GM19452 (cell line): Measurements from ENCODE around the gene TMEM174.

ENCODE experiments used
- ATAC-seq: cut with Tn5 transposase; IDR thresholded peaks from one replicate; pipeline ENCODE4 v1.9.1; 2021; ENCODE audit not compliant: unreplicated experiment

TMEM174 gene

GRCh38 chr5:73152411-73153388 is 20.3 kb upstream of the TMEM174 start:
- no peak for ATAC-seq

GRCh38 chr5:73153513-73153912 is 19.5 kb upstream of the TMEM174 start:
- ATAC-seq = no peak

- no peak for ATAC-seq
These were observed 18.6 kb upstream of the TMEM174 start for GRCh38 chr5:73154208-73155006.

- no peak for ATAC-seq
These were observed 17.4 kb upstream of the TMEM174 start for GRCh38 chr5:73155271-73156222.

GRCh38 chr5:73157414-73158303 is 15.3 kb upstream of the TMEM174 start:
- no peak for ATAC-seq

- no peak for ATAC-seq
These were observed 14.7 kb upstream of the TMEM174 start for GRCh38 chr5:73158313-73158712.

- peak; percentile 84 for ATAC-seq
These were observed 12.7 kb upstream of the TMEM174 start for GRCh38 chr5:73160239-73160671.

GRCh38 chr5:73170522-73170921 is 2.5 kb upstream of the TMEM174 start:
- no peak for ATAC-seq

- no peak for ATAC-seq
These were observed 1.5 kb upstream of the TMEM174 start for GRCh38 chr5:73171495-73171894.

GRCh38 chr5:73174100-73174815 is 1.3 kb downstream of the TMEM174 start:
- no peak for ATAC-seq

- no peak for ATAC-seq
These were observed 3.3 kb downstream of the TMEM174 start for GRCh38 chr5:73176250-73176649.

- no peak for ATAC-seq
These were observed 5.3 kb downstream of the TMEM174 start for GRCh38 chr5:73178265-73178664.

GRCh38 chr5:73179730-73180129 is 6.7 kb downstream of the TMEM174 start:
- ATAC-seq = no peak

- ATAC-seq = no peak
These were observed 7.6 kb downstream of the TMEM174 start for GRCh38 chr5:73180566-73180965.

GRCh38 chr5:73182307-73182706 is 9.3 kb downstream of the TMEM174 start:
- ATAC-seq = no peak

GRCh38 chr5:73183000-73183399 is 10.0 kb downstream of the TMEM174 start:
- ATAC-seq = no peak

GRCh38 chr5:73183481-73183891 is 10.5 kb downstream of the TMEM174 start:
- no peak for ATAC-seq

- no peak for ATAC-seq
These were observed 14.0 kb downstream of the TMEM174 start for GRCh38 chr5:73186976-73187375.
